ENCODE results near the gene USP10. TPM values are rescaled to one million over a fixed set of nuclear protein-coding genes. Genes with fewer than 3 reads are reported as not detected.

Gene USP10, protein sequence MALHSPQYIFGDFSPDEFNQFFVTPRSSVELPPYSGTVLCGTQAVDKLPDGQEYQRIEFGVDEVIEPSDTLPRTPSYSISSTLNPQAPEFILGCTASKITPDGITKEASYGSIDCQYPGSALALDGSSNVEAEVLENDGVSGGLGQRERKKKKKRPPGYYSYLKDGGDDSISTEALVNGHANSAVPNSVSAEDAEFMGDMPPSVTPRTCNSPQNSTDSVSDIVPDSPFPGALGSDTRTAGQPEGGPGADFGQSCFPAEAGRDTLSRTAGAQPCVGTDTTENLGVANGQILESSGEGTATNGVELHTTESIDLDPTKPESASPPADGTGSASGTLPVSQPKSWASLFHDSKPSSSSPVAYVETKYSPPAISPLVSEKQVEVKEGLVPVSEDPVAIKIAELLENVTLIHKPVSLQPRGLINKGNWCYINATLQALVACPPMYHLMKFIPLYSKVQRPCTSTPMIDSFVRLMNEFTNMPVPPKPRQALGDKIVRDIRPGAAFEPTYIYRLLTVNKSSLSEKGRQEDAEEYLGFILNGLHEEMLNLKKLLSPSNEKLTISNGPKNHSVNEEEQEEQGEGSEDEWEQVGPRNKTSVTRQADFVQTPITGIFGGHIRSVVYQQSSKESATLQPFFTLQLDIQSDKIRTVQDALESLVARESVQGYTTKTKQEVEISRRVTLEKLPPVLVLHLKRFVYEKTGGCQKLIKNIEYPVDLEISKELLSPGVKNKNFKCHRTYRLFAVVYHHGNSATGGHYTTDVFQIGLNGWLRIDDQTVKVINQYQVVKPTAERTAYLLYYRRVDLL
- polyA plus RNA-seq (2013, experiment 1 of 2) = 51.6 TPM
- polyA plus RNA-seq (2013, experiment 2 of 2) = 51.4 TPM

DNA sequence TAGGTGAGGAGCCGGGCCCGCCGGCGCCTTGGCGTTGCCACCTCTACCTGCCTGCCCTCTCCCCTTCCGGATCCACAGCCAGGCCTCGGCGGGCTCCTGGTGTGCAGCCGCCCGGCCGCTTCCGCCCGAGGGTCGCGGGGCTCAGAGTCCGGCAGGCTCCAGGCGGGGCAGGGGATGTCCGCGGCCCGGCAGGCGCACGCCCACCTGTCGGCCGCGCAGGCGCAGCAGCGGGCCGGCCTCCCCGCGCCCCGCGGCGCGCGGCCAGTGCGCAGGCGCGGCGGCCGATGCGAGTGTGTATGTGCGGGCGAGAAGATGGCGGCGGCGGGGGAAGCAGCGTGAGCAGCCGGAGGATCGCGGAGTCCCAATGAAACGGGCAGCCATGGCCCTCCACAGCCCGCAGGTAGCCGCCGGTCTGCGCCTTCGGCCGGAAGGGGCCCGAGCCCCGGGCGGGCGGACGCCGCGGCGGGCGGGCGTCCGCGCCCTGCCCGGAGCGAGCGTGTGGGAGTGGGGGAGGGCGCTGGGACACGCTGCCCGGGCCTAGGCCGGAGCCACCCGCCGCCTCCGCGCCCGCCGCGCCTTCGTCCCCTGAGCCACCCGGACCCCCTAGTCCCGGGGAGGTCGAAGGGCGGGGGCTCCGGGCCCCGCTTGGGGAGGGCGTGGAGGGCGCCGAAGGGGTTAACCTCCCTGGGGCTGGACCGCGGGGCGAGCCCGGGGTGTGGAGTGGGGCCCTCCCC is at the start of gene USP10:
TSS of gene USP10 (plus strand) at position 289 of the 734 bp plus-strand sequence. CDS start at position 380, 91 bp downstream.
- Histone ChIP-seq H2BK12ac (ENCODE audit: low read length in 2 of 2) (no peak within 1 kb of the TSS), H3K4me1 (ENCODE audit: control insufficient read depth, insufficient read depth, low read depth, low read length) (peaks cover 9% of the 10 kb centered on the region), H3K4ac (ENCODE audit: low read depth in 1 of 2, low read length in 2 of 2) (peak within 1 kb of the TSS; percentile 54 to 81), H3K4me2 (ENCODE audit: low read length, poor library complexity, severe bottlenecking) (peak within 1 kb of the TSS; percentile 90), H2AK5ac (ENCODE audit: low read length, severe bottlenecking) (no peak within 1 kb of the TSS), H2BK15ac (ENCODE audit: low read depth, poor library complexity, severe bottlenecking) (no peak within 1 kb of the TSS), H2BK120ac (ENCODE audit: low read depth, low read length) (peak within 1 kb of the TSS; percentile 79), H3K18ac (ENCODE audit: low read depth in 1 of 2, low read length in 2 of 2) (peak within 1 kb of the TSS; percentile 46 to 86), H3K9ac (ENCODE audit: low read length) (peak within 1 kb of the TSS; percentile 93), H3K79me1 (replicated peaks; ENCODE audit: low read length, poor library complexity, severe bottlenecking) (peaks cover 3% of the 10 kb centered on the region), H2BK5ac (ENCODE audit: low read depth, low read length, poor library complexity, severe bottlenecking) (peak within 1 kb of the TSS; percentile 90), H3K23ac (ENCODE audit: low read length in 2 of 2) (peak within 1 kb of the TSS in 1 of 2 experiments; percentile 73), H4K91ac (ENCODE audit: low read length) (peak within 1 kb of the TSS; percentile 75), H3K27me3 (ENCODE audit: control insufficient read depth in 1 of 2, insufficient read depth in 1 of 2, low read length in 2 of 2) (no peaks in the 10 kb centered on the region), H3K27ac (ENCODE audit: low read length, poor library complexity, severe bottlenecking) (peak within 1 kb of the TSS; percentile 1), H3K14ac (ENCODE audit: low read length in 2 of 2) (peak within 1 kb of the TSS in 1 of 2 experiments; percentile 86), H3K36me3 (ENCODE audit: control insufficient read depth in 1 of 2, insufficient read depth in 2 of 2, low read depth in 1 of 2, low read length in 2 of 2) (no peaks in the 10 kb centered on the region), H3K4me3 (ENCODE audit: insufficient read depth in 1 of 2, low read depth in 1 of 2, low read length in 2 of 2) (peak within 1 kb of the TSS; percentile 97 to 98), H3K9me3 (ENCODE audit: control insufficient read depth, low read length) (no peaks in the 10 kb centered on the region), H4K8ac (ENCODE audit: low read length) (peak within 1 kb of the TSS; percentile 87), H2AFZ (ENCODE audit: low read depth, low read length) (peak within 1 kb of the TSS; percentile 70)
- DNase-seq = peak; percentile 72
- WGBS = under 1% methylated on average over 45 of the region's 97 CpGs

GRCh38 chr16:84650062-84650991 is 49.5 kb upstream of the USP10 start:
- H2AFZ ChIP-seq (ENCODE audit: low read depth, low read length) = no peak overlapping the region
- 85% methylated on average over 16 of the region's 20 CpGs for WGBS
- peaks cover 15% of the 10 kb centered on the region for H3K79me1 ChIP-seq (replicated peaks; ENCODE audit: low read length, poor library complexity, severe bottlenecking)

GRCh38 chr16:84652566-84652965 is 47.2 kb upstream of the USP10 start:
- H2BK15ac ChIP-seq (ENCODE audit: low read depth, poor library complexity, severe bottlenecking) = no peak overlapping the region

More at GRCh38 chr16:84650062-84650991, 49.5 kb upstream of the USP10 start:
- Histone ChIP-seq H3K27ac (ENCODE audit: low read length, poor library complexity, severe bottlenecking) (peak overlapping the region; percentile 78), H2BK15ac (ENCODE audit: low read depth, poor library complexity, severe bottlenecking) (no peak overlapping the region), H4K91ac (ENCODE audit: low read length) (no peak overlapping the region), H3K9ac (ENCODE audit: low read length) (peak overlapping the region; percentile 3), H3K4me3 (ENCODE audit: insufficient read depth in 1 of 2, low read depth in 1 of 2, low read length in 2 of 2) (peak overlapping the region in 1 of 2 experiments; percentile 55), H3K27me3 (ENCODE audit: control insufficient read depth in 1 of 2, insufficient read depth in 1 of 2, low read length in 2 of 2) (no peaks in the 10 kb centered on the region), H3K4ac (ENCODE audit: low read depth in 1 of 2, low read length in 2 of 2) (no peak overlapping the region), H3K18ac (ENCODE audit: low read depth in 1 of 2, low read length in 2 of 2) (no peak overlapping the region), H2BK120ac (ENCODE audit: low read depth, low read length) (no peak overlapping the region), H3K9me3 (ENCODE audit: control insufficient read depth, low read length) (no peaks in the 10 kb centered on the region), H2BK12ac (ENCODE audit: low read length in 2 of 2) (no peak overlapping the region), H3K4me2 (ENCODE audit: low read length, poor library complexity, severe bottlenecking) (peak overlapping the region; percentile 27), H3K23ac (ENCODE audit: low read length in 2 of 2) (no peak overlapping the region), H2BK5ac (ENCODE audit: low read depth, low read length, poor library complexity, severe bottlenecking) (peak overlapping the region; percentile 81), H3K4me1 (ENCODE audit: control insufficient read depth, insufficient read depth, low read depth, low read length) (peaks cover 21% of the 10 kb centered on the region), H3K14ac (ENCODE audit: low read length in 2 of 2) (no peak overlapping the region), H2AK5ac (ENCODE audit: low read length, severe bottlenecking) (peak overlapping the region; percentile 94), H4K8ac (ENCODE audit: low read length) (no peak overlapping the region), H3K36me3 (ENCODE audit: control insufficient read depth in 1 of 2, insufficient read depth in 2 of 2, low read depth in 1 of 2, low read length in 2 of 2) (peaks cover 18 to 37% of the 10 kb centered on the region in 2 experiments)
- DNase-seq = peak; percentile 52

More at GRCh38 chr16:84652566-84652965, 47.2 kb upstream of the USP10 start:
- H3K9ac ChIP-seq (ENCODE audit: low read length) = no peak overlapping the region
- H3K79me1 ChIP-seq (replicated peaks; ENCODE audit: low read length, poor library complexity, severe bottlenecking) = peaks cover 26% of the 10 kb centered on the region
- no peak overlapping the region for H3K4me3 ChIP-seq (ENCODE audit: insufficient read depth in 1 of 2, low read depth in 1 of 2, low read length in 2 of 2)
- no peak overlapping the region for H2AK5ac ChIP-seq (ENCODE audit: low read length, severe bottlenecking)
- no peak overlapping the region for H4K91ac ChIP-seq (ENCODE audit: low read length)
- H2AFZ ChIP-seq (ENCODE audit: low read depth, low read length) = no peak overlapping the region
- DNase-seq = no peak
- no peaks in the 10 kb centered on the region for H3K27me3 ChIP-seq (ENCODE audit: control insufficient read depth in 1 of 2, insufficient read depth in 1 of 2, low read length in 2 of 2)
- no peak overlapping the region for H3K23ac ChIP-seq (ENCODE audit: low read length in 2 of 2)
- peaks cover 18% of the 10 kb centered on the region for H3K4me1 ChIP-seq (ENCODE audit: control insufficient read depth, insufficient read depth, low read depth, low read length)
- H2BK12ac ChIP-seq (ENCODE audit: low read length in 2 of 2) = no peak overlapping the region
- H3K27ac ChIP-seq (ENCODE audit: low read length, poor library complexity, severe bottlenecking) = no peak overlapping the region
- WGBS = 98% methylated on average over 7 of the region's 7 CpGs
- H2BK5ac ChIP-seq (ENCODE audit: low read depth, low read length, poor library complexity, severe bottlenecking) = no peak overlapping the region
- no peak overlapping the region for H3K18ac ChIP-seq (ENCODE audit: low read depth in 1 of 2, low read length in 2 of 2)
- no peak overlapping the region for H3K4ac ChIP-seq (ENCODE audit: low read depth in 1 of 2, low read length in 2 of 2)
- peaks cover 29 to 47% of the 10 kb centered on the region in 2 experiments for H3K36me3 ChIP-seq (ENCODE audit: control insufficient read depth in 1 of 2, insufficient read depth in 2 of 2, low read depth in 1 of 2, low read length in 2 of 2)
- H3K14ac ChIP-seq (ENCODE audit: low read length in 2 of 2) = no peak overlapping the region
- H4K8ac ChIP-seq (ENCODE audit: low read length) = no peak overlapping the region
- no peak overlapping the region for H3K4me2 ChIP-seq (ENCODE audit: low read length, poor library complexity, severe bottlenecking)
- H2BK120ac ChIP-seq (ENCODE audit: low read depth, low read length) = no peak overlapping the region
- H3K9me3 ChIP-seq (ENCODE audit: control insufficient read depth, low read length) = no peaks in the 10 kb centered on the region

Data from mesenchymal stem cell (in vitro differentiated cells and primary cell).